PC-3 (cell line): ENCODE results near the gene RPL5. TPM values are rescaled to one million over a fixed set of nuclear protein-coding genes. Genes with fewer than 3 reads are reported as not detected.

Experiments used
- ATAC-seq: fragments of 200-7000 bp; cut with Tn5 transposase; 2 replicates; pipeline ENCODE4 v1.9.1; 2020; ENCODE audit warnings: mild to moderate bottlenecking, moderate library complexity
- BruUV-seq: library from RNA; stranded (reverse); fragments of 400-500 nt; replicated peaks from 2 replicates; lab custom pipeline; 2021; lab: Mats Ljungman, UMichigan
- CTCF ChIA-PET: fragments of 300-600 bp; sonication (Branson Sonifier 250); formaldehyde crosslinking; loops from one replicate; lab custom pipeline; 2022; ENCODE audit warnings: antibody characterized with exemption; lab: Charles Lee
- POLR2A ChIA-PET: fragments of 300-600 bp; sonication (Branson Sonifier 250); formaldehyde crosslinking; loops from one replicate; lab custom pipeline; 2022; ENCODE audit warnings: antibody characterized with exemption; ENCODE audit not compliant: unreplicated experiment; lab: Charles Lee
- DNase-seq: peaks from one replicate; pipeline ENCODE4 v3.0.0-alpha.2; 2015
- H2AFZ ChIP-seq: fragments of 300-600 bp; sonication (generic); 2 replicates; pipeline ENCODE4 v1.6.0; 2016; ENCODE audit warnings: antibody characterized with exemption, low read length
- H3F3A ChIP-seq: fragments of 300-600 bp; sonication (generic); one replicate; pipeline ENCODE4 v1.6.0; 2017; ENCODE audit warnings: antibody characterized with exemption, low read length, control low read depth, mild to moderate bottlenecking; ENCODE audit not compliant: unreplicated experiment
- H3K27ac ChIP-seq: fragments of 300-600 bp; sonication (generic); 2 replicates; pipeline ENCODE4 v1.5.1; 2016; ENCODE audit warnings: mild to moderate bottlenecking, low read length
- H3K27me3 ChIP-seq: fragments of 300-600 bp; sonication (generic); 2 replicates; pipeline ENCODE4 v1.6.1; 2016; ENCODE audit warnings: low read length, mixed read lengths
- H3K36me3 ChIP-seq: fragments of 300-600 bp; sonication (generic); 2 replicates; pipeline ENCODE4 v1.6.1; 2016; ENCODE audit warnings: low read depth, mixed run types, low read length, mixed read lengths
- H3K4me1 ChIP-seq: fragments of 300-600 bp; sonication (generic); 2 replicates; pipeline ENCODE4 v1.5.1; 2016; ENCODE audit warnings: low read length; ENCODE audit not compliant: insufficient read depth
- H3K4me2 ChIP-seq: fragments of 300-600 bp; sonication (generic); 2 replicates; pipeline ENCODE4 v1.6.0; 2016; ENCODE audit warnings: low read length
- H3K4me3 ChIP-seq: fragments of 300-600 bp; sonication (generic); 2 replicates; pipeline ENCODE4 v1.5.1; 2016; ENCODE audit warnings: mild to moderate bottlenecking, low read length, mixed read lengths
- H3K79me2 ChIP-seq: fragments of 300-600 bp; sonication (generic); 2 replicates; pipeline ENCODE4 v1.6.1; 2017; ENCODE audit warnings: low read length, mixed read lengths
- H3K9ac ChIP-seq: fragments of 300-600 bp; sonication (generic); 2 replicates; pipeline ENCODE4 v1.6.0; 2016; ENCODE audit warnings: mild to moderate bottlenecking, low read length
- H3K9me2 ChIP-seq: fragments of 300-600 bp; sonication (generic); replicated peaks from 2 replicates; pipeline ENCODE4 v1.6.1; 2016; ENCODE audit warnings: mixed run types, low read length, mixed read lengths
- H3K9me3 ChIP-seq: fragments of 300-600 bp; sonication (generic); 2 replicates; pipeline ENCODE4 v1.6.1; 2016; ENCODE audit warnings: low read length, mixed read lengths
- H4K20me1 ChIP-seq: fragments of 300-600 bp; sonication (generic); 2 replicates; pipeline ENCODE4 v1.6.1; 2016; ENCODE audit warnings: low read length, mixed read lengths
- CTCF ChIP-seq: fragments of 300-600 bp; sonication (generic); conservative IDR thresholded peaks from 2 replicates; pipeline ENCODE4 v1.5.1; 2017; ENCODE audit warnings: antibody characterized with exemption, low read depth, mild to moderate bottlenecking, low read length
- EZH2 ChIP-seq: fragments of 300-600 bp; sonication (generic); IDR thresholded peaks from one replicate; pipeline ENCODE4 v1.6.1; 2017; ENCODE audit warnings: antibody characterized with exemption, mild to moderate bottlenecking, low read length; ENCODE audit not compliant: unreplicated experiment
- EZH2phosphoT487 ChIP-seq: fragments of 300-600 bp; sonication (generic); IDR thresholded peaks from 2 replicates; pipeline ENCODE4 v1.6.1; 2018; ENCODE audit warnings: mild to moderate bottlenecking, antibody characterized with exemption, low read length, borderline replicate concordance
- intact Hi-C: fragments of 100-400 bp; cut with micrococcal nuclease; formaldehyde crosslinking; loops from 2 replicates; pipeline ENCODE4 v1.9.0; 2023
- total RNA-seq: library from RNA; depleted of rRNA; stranded (reverse); fragments of >200 nt; gene quantifications from 2 replicates; pipeline ENCODE4 v1.2.3, GENCODE V29; 2014

The RPL5 gene
- total RNA-seq, 1 experiment from 2014 or later: 1,285 TPM

DNA sequence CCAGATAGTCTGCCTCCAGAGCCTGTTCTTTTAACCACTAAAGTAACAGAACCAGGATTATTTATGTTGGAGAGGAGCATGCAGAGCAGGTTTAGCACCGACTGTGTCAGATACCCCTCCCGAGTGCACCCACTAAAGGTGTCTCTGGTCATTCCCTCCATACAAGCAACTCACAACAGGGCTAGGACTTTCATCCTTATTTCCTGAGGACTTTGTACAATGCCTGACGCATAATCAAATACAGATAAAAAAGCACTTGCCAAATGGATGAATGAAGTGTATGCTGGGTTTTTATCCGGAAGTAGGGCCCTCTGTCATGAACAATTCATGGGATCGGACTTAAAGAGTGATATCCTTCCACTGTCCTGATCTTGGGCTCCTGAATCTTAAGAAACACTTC, 26.0 kb downstream of the RPL5 start:
- Histone ChIP-seq H3K9ac (no peak overlapping the region), H4K20me1 (no peaks in the 10 kb centered on the region), H3K4me1 (peaks cover 6% of the 10 kb centered on the region; the same call in 1 of the 2 replicates), H2AFZ (no peak overlapping the region), H3K4me3 (no peak overlapping the region), H3K9me3 (no peaks in the 10 kb centered on the region), H3K79me2 (no peaks in the 10 kb centered on the region), H3K27me3 (no peaks in the 10 kb centered on the region), H3F3A (no peaks in the 10 kb centered on the region), H3K9me2 (no peaks in the 10 kb centered on the region), H3K36me3 (no peaks in the 10 kb centered on the region), H3K27ac (no peak overlapping the region), H3K4me2 (no peak overlapping the region)
- CTCF ChIA-PET: interaction anchor here (0.5 to 0.9 kb wide), 2 partner anchors 109 to 205 kb away, joined by 3 to 4 read pairs; no protein-coding TSS in a partner anchor
- intact Hi-C loops: no loop called here
- no peak for ATAC-seq
- no TSS peak for BruUV-seq
- TF ChIP-seq CTCF: no peak
- no peak for TF ChIP-seq EZH2
- no peak for TF ChIP-seq EZH2phosphoT487
- DNase-seq: no peak
- POLR2A ChIA-PET: no interaction called here

DNA sequence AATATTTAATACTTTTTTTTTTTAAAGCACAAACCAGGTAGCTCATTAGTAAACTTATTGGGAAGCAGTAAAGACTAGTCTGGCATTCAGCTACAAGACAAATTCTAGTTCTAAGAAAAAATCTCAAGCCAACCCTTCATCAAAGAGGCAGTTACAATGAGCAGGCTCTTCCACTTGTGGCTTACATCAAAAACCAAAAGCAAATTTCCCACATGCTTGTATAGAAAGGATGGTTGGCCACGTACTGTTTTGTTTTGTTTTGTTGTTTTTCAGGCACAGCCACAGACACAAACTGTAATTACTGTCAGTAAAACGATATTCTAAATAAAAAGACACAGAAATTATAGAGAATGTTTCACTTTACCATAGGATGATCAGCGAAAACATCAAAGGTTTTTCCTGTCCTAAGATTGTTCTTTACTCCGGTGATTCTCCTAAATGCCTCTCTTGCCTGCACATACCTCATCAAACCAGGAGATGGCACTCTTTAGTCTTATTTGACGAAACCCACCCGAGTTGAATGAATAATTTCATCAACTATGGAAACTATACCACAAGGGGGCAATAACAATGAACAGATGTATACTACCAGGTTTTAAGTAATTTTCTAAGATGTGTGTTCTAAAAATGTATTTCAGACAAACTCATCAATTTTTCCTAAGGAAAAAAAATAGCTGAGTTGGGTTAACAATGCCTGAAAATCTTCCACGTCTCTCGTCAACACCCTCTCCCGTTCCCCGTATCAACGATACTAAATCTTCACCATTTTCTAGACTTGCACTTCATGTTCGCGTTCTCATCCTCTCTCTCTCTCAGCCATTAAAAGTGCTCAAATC, 26.9 kb downstream of the RPL5 start:
- no peaks in the 10 kb centered on the region for H3K27me3 ChIP-seq
- H3K4me3 ChIP-seq: peak overlapping the region; percentile 54
- no peaks in the 10 kb centered on the region for H4K20me1 ChIP-seq
- BruUV-seq: no TSS peak
- H3K27ac ChIP-seq: no peak overlapping the region
- CTCF ChIA-PET: interaction anchor here (0.5 to 1.6 kb wide), 7 partner anchors 101 to 209 kb away, joined by 3 to 16 read pairs (median 5); no protein-coding TSS in a partner anchor
- H3K9me3 ChIP-seq: no peaks in the 10 kb centered on the region
- ATAC-seq: peak; percentile 80
- POLR2A ChIA-PET: no interaction called here
- H3K9me2 ChIP-seq: no peaks in the 10 kb centered on the region
- H3K4me1 ChIP-seq: peaks cover 6% of the 10 kb centered on the region; the same call in 1 of the 2 replicates
- H2AFZ ChIP-seq: peak overlapping the region; percentile 79
- no peaks in the 10 kb centered on the region for H3F3A ChIP-seq
- intact Hi-C loops: loop anchor here (1.0 kb wide), 4 partner anchors 98 to 204 kb away; no protein-coding TSS in a partner anchor
- DNase-seq: peak; percentile 91
- H3K36me3 ChIP-seq: no peaks in the 10 kb centered on the region
- TF ChIP-seq EZH2 (no peak), CTCF (peak; percentile 99)
- H3K4me2 ChIP-seq: peak overlapping the region; percentile 73
- H3K9ac ChIP-seq: no peak overlapping the region
- no peaks in the 10 kb centered on the region for H3K79me2 ChIP-seq
